ENCODE measurements around the gene SPRY2.

GRCh38 chr13:80299046-80299445, 41.9 kb downstream of the SPRY2 start:
- TF ChIP-seq EZH2phosphoT487 (IDR thresholded peaks at IDR 0.05; ENCODE audit: insufficient read depth, low read depth) (no peak), EZH2 (IDR thresholded peaks at IDR 0.05; ENCODE audit: insufficient read depth, poor library complexity, severe bottlenecking) (no peak)
